ENCODE data around the gene NRGN.

Gene NRGN

GRCh38 chr11:124761301-124762104 lies 21.8 kb downstream of the NRGN start:
- H3K4me3 ChIP-seq (ENCODE audit: low read depth, low read length), result no peak overlapping the region
- no peak for TF ChIP-seq CTCF (IDR thresholded peaks at IDR 0.05; ENCODE audit: insufficient read depth, low read length, missing control alignments)
- ChIA-PET CTCF (interaction anchor here (0.7 to 20.9 kb wide), 17 partner anchors 8 to 119 kb away, joined by 3 to 331 read pairs (median 4); partner anchors contain the start of genes MSANTD2 and VSIG2), POLR2A (no interaction called here)
- DNase-seq (ENCODE audit: low read depth, low spot score), result no peak

DNA sequence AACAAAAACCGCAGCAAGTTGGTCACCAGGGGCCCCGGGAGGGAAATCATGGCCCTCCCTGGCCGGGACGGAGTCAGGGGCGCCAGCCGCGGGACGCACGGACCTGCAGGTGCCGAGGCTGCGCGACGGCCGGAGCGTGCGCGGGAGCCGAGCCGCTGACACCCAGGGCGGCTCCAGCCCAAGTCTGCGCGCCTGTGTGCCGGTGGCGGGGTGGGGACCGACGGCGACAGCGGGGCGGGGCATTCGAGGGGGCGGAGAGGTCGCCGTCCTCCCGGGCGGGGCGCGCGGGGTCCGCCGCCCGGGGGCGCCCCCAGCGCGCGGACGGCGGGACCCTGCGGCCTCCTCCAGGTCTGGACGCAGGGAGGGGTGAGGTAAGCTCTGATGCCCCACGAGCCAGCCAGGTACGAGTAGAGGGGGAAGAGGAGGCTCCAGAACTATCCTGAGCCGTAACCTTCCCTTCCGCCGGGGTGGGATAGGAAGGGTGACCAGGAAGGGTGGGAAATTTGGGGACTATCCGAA lies 22.4 kb downstream of the NRGN start, which contains the start of gene ESAM:
ESAM (minus strand) TSS at position 186 of the 519 bp plus-strand sequence; CDS start at position 50, 136 bp downstream.
- CTCF ChIA-PET, result interaction anchor here (0.7 to 20.9 kb wide), 25 partner anchors 9 to 360 kb away, joined by 3 to 331 read pairs (median 15); partner anchors contain the start of genes MSANTD2, SIAE, SPA17 and VSIG2
- TF ChIP-seq CTCF (IDR thresholded peaks at IDR 0.05; ENCODE audit: insufficient read depth, low read length, missing control alignments), result no peak
- DNase-seq (ENCODE audit: low read depth, low spot score), result no peak
- H3K4me3 ChIP-seq (ENCODE audit: low read depth, low read length), result peak within 1 kb of the TSS; percentile 49
- POLR2A ChIA-PET, result no interaction called here

GRCh38 chr11:124762624-124763155 lies 22.9 kb downstream of the NRGN start:
- ChIA-PET POLR2A (no interaction called here), CTCF (interaction anchor here (0.7 to 20.9 kb wide), 24 partner anchors 9 to 360 kb away, joined by 3 to 331 read pairs (median 5); partner anchors contain the start of genes MSANTD2, SIAE, SPA17 and VSIG2)
- no peak for TF ChIP-seq CTCF (IDR thresholded peaks at IDR 0.05; ENCODE audit: insufficient read depth, low read length, missing control alignments)
- H3K4me3 ChIP-seq (ENCODE audit: low read depth, low read length), result peak overlapping the region; percentile 49
- DNase-seq (ENCODE audit: low read depth, low spot score), result no peak

DNA sequence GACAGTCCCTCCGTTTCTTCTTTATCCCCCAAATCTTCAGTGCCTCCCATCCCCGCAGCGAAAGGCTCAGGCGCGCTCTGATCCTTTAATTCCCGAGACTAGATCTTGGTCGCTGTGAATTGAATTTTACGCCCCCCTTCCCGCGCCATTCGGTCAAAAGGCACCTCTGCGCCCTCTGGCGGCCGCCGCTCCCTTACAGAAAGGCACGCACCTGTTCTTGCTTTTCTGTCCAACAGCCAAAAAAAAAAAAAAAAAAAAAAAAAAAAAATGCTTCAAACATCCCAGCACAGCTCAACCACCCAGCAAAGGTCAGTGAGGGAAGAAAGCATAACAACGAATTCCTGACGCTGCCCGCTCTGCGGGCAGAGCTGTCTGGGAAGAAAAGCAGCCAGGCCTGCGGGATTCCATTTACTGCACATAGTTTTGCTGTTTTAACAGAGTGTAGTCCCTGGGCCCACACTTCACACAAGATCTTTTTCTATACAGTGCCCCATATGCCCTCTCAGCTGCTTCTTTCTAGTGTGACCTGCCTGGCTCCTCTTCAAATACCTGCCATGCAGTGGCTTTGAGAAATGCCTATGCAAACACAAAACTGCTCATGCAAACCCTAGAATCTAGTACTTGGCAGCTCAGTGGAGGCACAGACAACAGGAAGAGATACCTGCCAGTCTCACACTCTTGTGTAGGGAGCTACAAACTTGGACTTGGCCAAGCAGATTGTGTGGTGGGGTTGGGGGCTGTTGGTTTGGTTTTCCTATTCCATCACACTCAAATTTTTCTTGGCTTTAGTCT lies 23.6 kb downstream of the NRGN start:
- POLR2A ChIA-PET, result no interaction called here
- H3K4me3 ChIP-seq (ENCODE audit: low read depth, low read length), result peak overlapping the region; percentile 49
- no peak for DNase-seq (ENCODE audit: low read depth, low spot score)
- TF ChIP-seq CTCF (IDR thresholded peaks at IDR 0.05; ENCODE audit: insufficient read depth, low read length, missing control alignments), result peak; percentile 72
- CTCF ChIA-PET, result interaction anchor here (0.7 to 20.9 kb wide), 29 partner anchors 8 to 511 kb away, joined by 3 to 331 read pairs (median 5); partner anchors contain the start of genes MSANTD2, NRGN, SIAE and SPA17

- ChIA-PET POLR2A (no interaction called here), CTCF (interaction anchor here (1.9 to 20.9 kb wide), 5 partner anchors 10 to 96 kb away, joined by 7 to 331 read pairs (median 30); partner anchors contain the start of genes MSANTD2, SIAE and SPA17)
- no peak for TF ChIP-seq CTCF (IDR thresholded peaks at IDR 0.05; ENCODE audit: insufficient read depth, low read length, missing control alignments)
- no peak overlapping the region for H3K4me3 ChIP-seq (ENCODE audit: low read depth, low read length)
- no peak for DNase-seq (ENCODE audit: low read depth, low spot score)
Measured at GRCh38 chr11:124766156-124766555, 26.4 kb downstream of the NRGN start.

All from AG04449 (cell line).